Mammary epithelial cell (primary cell): ENCODE results near the gene DPP9.

Experiments
- EZH2 ChIP-seq: IDR thresholded peaks from 2 replicates; pipeline ENCODE4 v1.6.1; 2012; ENCODE audit warnings: low read length, inconsistent platforms, borderline replicate concordance
- TF ChIP-seq, protein P1 (sequence below), 2 donors: IDR thresholded peaks in 1 of 2; conservative IDR thresholded peaks in 1 of 2; 2 replicates each; pipeline ENCODE4 v1.5.1; 2011 to 2012; ENCODE audit warnings: inconsistent platforms in 2 of 2, low read length in 2 of 2, mild to moderate bottlenecking in 2 of 2, control low read depth in 1 of 2, low read depth in 1 of 2; ENCODE audit not compliant: insufficient read depth in 1 of 2; ENCODE audit errors: extremely low read depth in 1 of 2

DNA sequence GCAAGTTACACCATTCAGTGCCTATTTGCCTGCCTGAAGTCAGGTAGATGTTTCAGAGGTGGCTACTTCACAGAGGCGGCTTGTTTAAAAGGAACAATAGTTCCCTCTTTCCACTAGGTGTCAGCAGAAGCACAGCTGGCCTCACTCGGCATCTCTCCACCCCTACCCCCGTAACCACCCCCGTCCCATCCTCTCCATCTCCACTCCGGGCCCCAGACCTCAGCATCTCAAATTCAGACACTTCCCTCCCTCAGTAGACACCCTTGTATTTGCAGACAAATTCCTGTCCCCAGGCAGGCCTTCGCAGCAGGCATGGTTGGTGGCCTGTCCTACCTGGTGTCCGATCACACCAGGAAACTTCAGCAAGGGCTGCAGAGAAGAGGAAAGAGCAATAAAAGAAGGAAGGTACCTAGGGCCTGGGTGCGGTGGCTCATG is 9.1 kb upstream of the DPP9 start:
- no peak for TF ChIP-seq EZH2
- TF ChIP-seq, protein P1, sequence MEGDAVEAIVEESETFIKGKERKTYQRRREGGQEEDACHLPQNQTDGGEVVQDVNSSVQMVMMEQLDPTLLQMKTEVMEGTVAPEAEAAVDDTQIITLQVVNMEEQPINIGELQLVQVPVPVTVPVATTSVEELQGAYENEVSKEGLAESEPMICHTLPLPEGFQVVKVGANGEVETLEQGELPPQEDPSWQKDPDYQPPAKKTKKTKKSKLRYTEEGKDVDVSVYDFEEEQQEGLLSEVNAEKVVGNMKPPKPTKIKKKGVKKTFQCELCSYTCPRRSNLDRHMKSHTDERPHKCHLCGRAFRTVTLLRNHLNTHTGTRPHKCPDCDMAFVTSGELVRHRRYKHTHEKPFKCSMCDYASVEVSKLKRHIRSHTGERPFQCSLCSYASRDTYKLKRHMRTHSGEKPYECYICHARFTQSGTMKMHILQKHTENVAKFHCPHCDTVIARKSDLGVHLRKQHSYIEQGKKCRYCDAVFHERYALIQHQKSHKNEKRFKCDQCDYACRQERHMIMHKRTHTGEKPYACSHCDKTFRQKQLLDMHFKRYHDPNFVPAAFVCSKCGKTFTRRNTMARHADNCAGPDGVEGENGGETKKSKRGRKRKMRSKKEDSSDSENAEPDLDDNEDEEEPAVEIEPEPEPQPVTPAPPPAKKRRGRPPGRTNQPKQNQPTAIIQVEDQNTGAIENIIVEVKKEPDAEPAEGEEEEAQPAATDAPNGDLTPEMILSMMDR (conservative IDR thresholded peaks at IDR 0.05 in 1 of 2, IDR thresholded peaks at IDR 0.05 in 1 of 2; ENCODE audit: extremely low read depth in 1 of 2, insufficient read depth in 1 of 2, low read depth in 1 of 2, low read length in 2 of 2), result peak; percentile 56 to 86
